H1 (cell line): ENCODE results near the gene SLC15A3. TPM values are rescaled to one million over a fixed set of nuclear protein-coding genes. Genes with fewer than 3 reads are reported as not detected.

ENCODE experiments used
- CTCF ChIA-PET: fragments of 300-600 bp; sonication (Branson Sonifier 250); formaldehyde crosslinking; loops from one replicate; lab custom pipeline; 2021; ENCODE audit not compliant: partially characterized antibody; lab: Charles Lee
- POLR2A ChIA-PET: fragments of 300-600 bp; sonication (Branson Sonifier 250); formaldehyde crosslinking; loops from one replicate; lab custom pipeline; 2021; ENCODE audit warnings: inconsistent platforms; ENCODE audit not compliant: partially characterized antibody; lab: Charles Lee
- DNase-seq, 2 experiments: peaks; one replicate each; pipeline versions ENCODE4 v3.0.0 to v3.0.0-alpha.2; 2010 to 2022; ENCODE audit warnings: low spot score in 2 of 2, low read depth in 1 of 2, mixed read lengths in 1 of 2
- FAIRE-seq: peaks from 2 replicates; lab custom pipeline; 2011; peaks lifted over from hg19 to GRCh38; lab: Jason Lieb, UNC
- H2AFZ ChIP-seq: 2 replicates; pipeline ENCODE4 v1.8.1; 2012; ENCODE audit warnings: low read length, inconsistent platforms
- H2AK5ac ChIP-seq: 2 replicates; pipeline ENCODE4 v1.6.1; 2013; ENCODE audit warnings: low read depth, low read length
- H2BK120ac ChIP-seq: replicated peaks from 2 replicates; pipeline ENCODE3; 2013; ENCODE audit warnings: low read depth, low read length, inconsistent platforms
- H2BK12ac ChIP-seq: 2 replicates; pipeline ENCODE4 v1.6.1; 2013; ENCODE audit warnings: low read depth, low read length
- H2BK15ac ChIP-seq: 2 replicates; pipeline ENCODE4 v1.6.1; 2013; ENCODE audit warnings: low read length
- H2BK20ac ChIP-seq: 2 replicates; pipeline ENCODE4 v1.6.1; 2013; ENCODE audit warnings: low read length
- H2BK5ac ChIP-seq: 2 replicates; pipeline ENCODE4 v1.6.1; 2013; ENCODE audit warnings: low read depth, low read length
- H3K14ac ChIP-seq: 2 replicates; pipeline ENCODE4 v1.6.1; 2013; ENCODE audit warnings: inconsistent platforms; ENCODE audit not compliant: insufficient read length
- H3K18ac ChIP-seq: 2 replicates; pipeline ENCODE4 v1.6.1; 2013; ENCODE audit warnings: low read length; ENCODE audit errors: extremely low read depth
- H3K23ac ChIP-seq: 2 replicates; pipeline ENCODE4 v1.6.1; 2013; ENCODE audit warnings: inconsistent platforms; ENCODE audit not compliant: insufficient read length
- H3K23me2 ChIP-seq: 2 replicates; pipeline ENCODE4 v1.6.1; 2013; ENCODE audit warnings: low read depth, low read length
- H3K27ac ChIP-seq: 2 replicates; pipeline ENCODE4 v1.6.1; 2011; ENCODE audit warnings: low read depth, low read length, inconsistent platforms
- H3K27me3 ChIP-seq, 4 experiments: replicated peaks in 1 of 4; 1 replicate in 1 of 4; 2 replicates in 3 of 4; pipeline versions ENCODE4 v1.6.1 to v1.8.1; 2011 to 2013; ENCODE audit warnings: low read length in 3 of 4, mild to moderate bottlenecking in 3 of 4, inconsistent platforms in 2 of 4, mixed read lengths in 2 of 4, moderate library complexity in 1 of 4; ENCODE audit not compliant: control insufficient read depth in 3 of 4, insufficient read depth in 3 of 4; ENCODE audit errors: extremely low read depth in 1 of 4
- H3K36me3 ChIP-seq, 4 experiments: 2 replicates each; pipeline versions ENCODE4 v1.6.1 to v1.8.1; 2011 to 2013; ENCODE audit warnings: mild to moderate bottlenecking in 4 of 4, low read length in 3 of 4, moderate library complexity in 2 of 4, control low read depth in 1 of 4, inconsistent platforms in 1 of 4; ENCODE audit not compliant: insufficient read depth in 4 of 4, control insufficient read depth in 2 of 4
- H3K4ac ChIP-seq: replicated peaks from 2 replicates; pipeline ENCODE3; 2013; ENCODE audit warnings: low read length, low read depth, mixed read lengths, inconsistent platforms; ENCODE audit not compliant: insufficient read length
- H3K4me1 ChIP-seq, 4 experiments: replicated peaks in 1 of 4; 1 replicate in 1 of 4; 2 replicates in 3 of 4; pipeline versions ENCODE4 v1.6.1 to v1.8.1; 2011 to 2013; ENCODE audit warnings: low read length in 3 of 4, inconsistent platforms in 2 of 4, mixed read lengths in 1 of 4; ENCODE audit not compliant: insufficient read depth in 4 of 4, control insufficient read depth in 3 of 4
- H3K4me2 ChIP-seq, 2 experiments: 2 replicates each; pipeline versions ENCODE4 v1.6.1 to v1.8.1; 2011 to 2013; ENCODE audit warnings: low read depth in 2 of 2, low read length in 2 of 2, control low read depth in 1 of 2, inconsistent platforms in 1 of 2, mild to moderate bottlenecking in 1 of 2; ENCODE audit not compliant: insufficient read depth in 1 of 2
- H3K4me3 ChIP-seq, 4 experiments: fragments of 200-600, 300-600 bp in 1 of 4; sonication (generic), shearing (Covaris generic), sonication (Bioruptor Twin) in 1 of 4; 2 replicates each; pipeline versions ENCODE4 v1.5.1 to v1.8.1; 2011 to 2016; ENCODE audit warnings: low read length in 4 of 4, low read depth in 3 of 4, control low read depth in 2 of 4, inconsistent platforms in 2 of 4, mild to moderate bottlenecking in 2 of 4, mixed read lengths in 1 of 4, moderate library complexity in 1 of 4; ENCODE audit not compliant: insufficient read depth in 2 of 4; ENCODE audit errors: extremely low read depth in 1 of 4
- H3K56ac ChIP-seq: replicated peaks from 2 replicates; pipeline ENCODE3; 2013; ENCODE audit warnings: low read depth, mild to moderate bottlenecking, mixed read lengths, low read length, inconsistent platforms; ENCODE audit not compliant: insufficient read length
- H3K79me1 ChIP-seq: 2 replicates; pipeline ENCODE4 v1.6.1; 2013; ENCODE audit warnings: low read depth, low read length, control low read depth
- H3K79me2 ChIP-seq, 2 experiments: 2 replicates each; pipeline versions ENCODE4 v1.6.1 to v1.8.1; 2012 to 2013; ENCODE audit warnings: low read length in 2 of 2, mild to moderate bottlenecking in 2 of 2, inconsistent platforms in 1 of 2; ENCODE audit not compliant: insufficient read depth in 2 of 2, control insufficient read depth in 1 of 2
- H3K9ac ChIP-seq, 4 experiments: replicated peaks in 1 of 4; 1 replicate in 1 of 4; 2 replicates in 3 of 4; pipeline versions ENCODE4 v1.6.1 to v1.8.1; 2011 to 2013; ENCODE audit warnings: low read depth in 3 of 4, low read length in 3 of 4, control low read depth in 2 of 4, mild to moderate bottlenecking in 2 of 4, moderate library complexity in 2 of 4, inconsistent platforms in 1 of 4; ENCODE audit errors: extremely low read depth in 1 of 4
- H3K9me3 ChIP-seq, 2 experiments: 2 replicates each; pipeline versions ENCODE4 v1.6.1 to v1.8.1; 2012 to 2013; ENCODE audit warnings: mild to moderate bottlenecking in 2 of 2, moderate library complexity in 2 of 2, control low read depth in 1 of 2, inconsistent platforms in 1 of 2, low read depth in 1 of 2, low read length in 1 of 2, mixed read lengths in 1 of 2; ENCODE audit not compliant: insufficient read depth in 2 of 2
- H4K20me1 ChIP-seq, 2 experiments: replicated peaks in 1 of 2; 2 replicates each; pipeline versions ENCODE3 to v1.8.1; 2011 to 2013; ENCODE audit warnings: inconsistent platforms in 2 of 2, low read length in 2 of 2, mild to moderate bottlenecking in 1 of 2; ENCODE audit not compliant: insufficient read depth in 2 of 2, control insufficient read depth in 1 of 2
- H4K5ac ChIP-seq: 2 replicates; pipeline ENCODE4 v1.6.1; 2013; ENCODE audit warnings: low read length, low read depth, mixed read lengths, inconsistent platforms; ENCODE audit not compliant: insufficient read length
- H4K8ac ChIP-seq: 2 replicates; pipeline ENCODE4 v1.8.0; 2013; ENCODE audit warnings: mild to moderate bottlenecking, moderate library complexity, low read length, inconsistent platforms; ENCODE audit not compliant: insufficient read depth; ENCODE audit errors: extremely low read depth
- H4K91ac ChIP-seq: replicated peaks from 2 replicates; pipeline ENCODE3; 2013; ENCODE audit warnings: low read length, mixed read lengths, inconsistent platforms; ENCODE audit not compliant: insufficient read length
- EP300 ChIP-seq, 2 experiments: IDR thresholded peaks; 1 replicate in 1 of 2; 2 replicates in 1 of 2; pipeline ENCODE4 v1.6.1; 2011 to 2012; ENCODE audit warnings: low read depth in 2 of 2, low read length in 2 of 2, mild to moderate bottlenecking in 2 of 2, borderline replicate concordance in 1 of 2, inconsistent platforms in 1 of 2, moderate library complexity in 1 of 2
- WGBS, 2 experiments: shearing (Covaris generic) in 1 of 2; methylation state at CpG; one replicate each; pipeline versions ENCODE4 v1.1.6 to v1.1.7; 2013 to 2015; ENCODE audit warnings: low lambda C conversion rate in 2 of 2, mixed read lengths in 2 of 2, inconsistent platforms in 1 of 2, low coverage in 1 of 2, missing lambda C conversion rate in 1 of 2; ENCODE audit not compliant: insufficient replicate concordance in 2 of 2, insufficient coverage in 1 of 2, insufficient read length in 1 of 2; ENCODE audit errors: extremely low coverage in 1 of 2, missing lambda C conversion rate in 1 of 2; 5-methylcytosine and 5-hydroxymethylcytosine counted together
- polyA plus RNA-seq, 7 experiments: library from polyadenylated mRNA; depleted of rRNA in 3 of 7; stranded (reverse) in 5 of 7; unstranded in 2 of 7; fragments of >200 nt in 5 of 7; fragments of 200-250 nt in 2 of 7; gene quantifications; 1 replicate in 5 of 7; 2 replicates in 1 of 7; 4 replicates in 1 of 7; pipeline versions ENCODE4 v1.2.1 to v1.2.3, GENCODE V29; 2011 to 2013; ENCODE audit warnings: missing spikeins in 2 of 7, mixed read lengths in 2 of 7
- total RNA-seq: library from RNA; stranded (reverse); fragmentation: NEBNext Ultra II Directional; extraction: Animal tissue kit (Norgen Biotek cat#: 25700); gene quantifications from 2 replicates; pipeline ENCODE4 v1.2.1, GENCODE V29; 2021

The SLC15A3 gene
- total and polyA plus RNA-seq, 2 of the 8 experiments (the other 6 are each of a cell fraction or from before 2014, with no cell fraction given) = 25.8 to 31.0 TPM

DNA sequence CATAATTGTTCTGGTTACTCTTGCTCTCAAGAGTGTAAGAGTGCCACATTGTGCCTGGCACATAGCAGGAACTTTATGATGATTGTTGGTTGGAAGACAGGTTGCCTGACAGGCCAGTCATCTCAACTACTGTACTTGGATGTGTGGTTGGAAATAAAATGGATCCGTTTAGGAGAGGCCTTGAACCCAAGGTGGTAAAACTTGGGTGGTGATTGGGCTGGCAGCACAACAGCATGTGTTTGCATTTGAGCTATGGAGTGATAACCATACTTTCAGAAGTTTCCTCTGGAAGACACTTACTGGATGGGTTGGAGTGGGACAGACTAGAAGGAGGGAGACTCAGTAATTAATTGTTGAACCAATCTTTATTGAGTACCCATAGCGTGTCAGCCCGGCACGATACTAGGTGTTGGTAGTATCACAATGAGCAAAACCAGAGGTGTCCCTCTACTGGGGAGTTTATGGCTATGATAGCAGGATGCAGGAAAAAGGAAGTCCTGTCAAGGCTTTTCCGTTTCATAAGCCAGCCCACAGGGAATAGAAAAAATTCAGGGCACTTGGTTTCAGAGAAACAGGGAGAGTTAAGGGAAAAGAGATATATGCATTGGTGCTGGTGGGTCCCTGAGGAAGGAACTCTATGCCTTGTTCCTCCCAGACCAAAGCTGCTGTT, 41.1 kb downstream of the SLC15A3 start:
- POLR2A ChIA-PET = interaction anchor here (0.6 to 1.0 kb wide), 2 partner anchors 40 to 1941 kb away, joined by 3 to 4 read pairs; no protein-coding TSS in a partner anchor
- Histone ChIP-seq H3K23me2 (peaks cover 8% of the 10 kb centered on the region), H3K9ac (no peak overlapping the region), H3K4me3 (no peak overlapping the region), H2BK15ac (peak overlapping the region; percentile 12; the same call in 1 of the 2 replicates), H2BK12ac (no peak overlapping the region), H4K5ac (no peak overlapping the region), H4K91ac (no peak overlapping the region), H3K23ac (no peak overlapping the region), H3K14ac (no peak overlapping the region), H4K20me1 (peaks cover 0 to 2% of the 10 kb centered on the region in 2 experiments), H3K79me2 (peaks cover 1 to 2% of the 10 kb centered on the region in 2 experiments), H3K4ac (no peak overlapping the region), H2BK20ac (no peak overlapping the region), H3K18ac (no peak overlapping the region), H2AFZ (no peak overlapping the region), H3K27ac (no peak overlapping the region), H3K36me3 (no peaks in the 10 kb centered on the region), H3K79me1 (no peaks in the 10 kb centered on the region), H3K4me2 (no peak overlapping the region), H2AK5ac (no peak overlapping the region), H3K56ac (no peak overlapping the region), H2BK5ac (no peak overlapping the region), H4K8ac (no peak overlapping the region), H3K27me3 (peaks cover 0 to 2% (median 0%) of the 10 kb centered on the region in 4 experiments; a peak in 1 of 7 replicates), H3K9me3 (no peaks in the 10 kb centered on the region), H3K4me1 (peaks cover 4 to 17% (median 13%) of the 10 kb centered on the region in 4 experiments), H2BK120ac (no peak overlapping the region)
- CTCF ChIA-PET = interaction anchor here (0.8 to 2.3 kb wide), 3 partner anchors 19 to 105 kb away, joined by 3 to 6 read pairs (median 3); no protein-coding TSS in a partner anchor
- DNase-seq = no peak
- FAIRE-seq = no peak
- 85% methylated on average over 5 of the region's 5 CpGs; no CpG with 5 or more reads in 1 of the 2 experiments for WGBS, 2 experiments
- no peak for TF ChIP-seq EP300 (IDR thresholded peaks at IDR 0.05; ENCODE audit: borderline replicate concordance in 1 of 2, low read depth in 2 of 2, low read length in 2 of 2)
